ENCODE results near the gene CDH12. TPM values are rescaled to one million over a fixed set of nuclear protein-coding genes. Genes with fewer than 3 reads are reported as not detected.

The CDH12 gene
- total RNA-seq, 2 donors from 2014 or later, result 0.14 to 1.0 TPM

DNA sequence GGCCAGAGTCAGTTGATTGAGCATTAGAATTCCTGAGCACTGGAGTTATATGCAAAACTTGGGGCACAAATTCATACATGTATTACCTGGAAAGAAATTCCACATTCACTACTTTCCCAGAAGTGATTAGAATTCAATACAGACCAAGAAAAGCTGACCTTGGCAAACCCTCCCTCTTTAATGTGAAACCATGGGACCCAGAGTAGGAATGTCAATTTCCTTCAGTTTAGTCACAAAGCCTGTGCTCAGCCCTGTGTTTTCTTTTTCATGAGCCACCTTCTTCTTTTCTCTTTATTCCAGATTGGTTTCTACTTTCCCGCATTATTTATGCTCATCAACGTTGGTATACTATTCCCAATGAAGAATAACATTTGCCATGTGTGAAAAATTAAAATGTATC lies 420.2 kb downstream of the CDH12 start:
- H3K4me1 ChIP-seq (replicated peaks), result no peaks in the 10 kb centered on the region
- no peak overlapping the region for H3K4me3 ChIP-seq
- DNase-seq (ENCODE audit: low spot score), result no peak
- intact Hi-C loops (cut with DNase I), result no loop called here
- no peaks in the 10 kb centered on the region for H3K27me3 ChIP-seq (replicated peaks; ENCODE audit: insufficient read depth)
- H3K36me3 ChIP-seq, result no peaks in the 10 kb centered on the region
- TF ChIP-seq POLR2AphosphoS5 (IDR thresholded peaks at IDR 0.05), result no peak
- no peak overlapping the region for H3K27ac ChIP-seq
- no peaks in the 10 kb centered on the region for H3K9me3 ChIP-seq
- 88% methylated on average over 2 of the region's 2 CpGs for WGBS

DNA sequence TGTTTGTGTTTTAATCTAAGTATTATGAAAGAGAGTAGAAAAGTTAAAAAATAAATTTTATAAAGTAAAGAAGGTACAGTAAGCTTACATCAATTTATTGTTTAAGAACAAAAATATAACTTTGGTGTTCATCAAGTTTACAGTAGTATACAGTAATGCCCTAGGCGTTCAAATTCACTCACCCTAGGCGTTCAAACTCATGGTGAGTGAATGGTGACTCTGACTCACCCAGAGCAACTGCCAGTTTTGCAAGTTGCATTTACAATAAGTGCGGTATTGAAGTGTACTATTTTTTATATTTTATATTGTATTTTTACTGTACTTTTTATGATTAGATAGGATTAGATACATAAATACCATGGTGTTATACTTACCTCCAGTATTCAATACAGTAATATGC lies 421.3 kb downstream of the CDH12 start:
- Histone ChIP-seq H3K4me1 (replicated peaks) (no peaks in the 10 kb centered on the region), H3K4me3 (no peak overlapping the region), H3K27ac (no peak overlapping the region), H3K27me3 (replicated peaks; ENCODE audit: insufficient read depth) (no peaks in the 10 kb centered on the region), H3K36me3 (no peaks in the 10 kb centered on the region), H3K9me3 (no peaks in the 10 kb centered on the region)
- WGBS, result 89% methylated on average over 3 of the region's 3 CpGs
- TF ChIP-seq POLR2A (IDR thresholded peaks at IDR 0.05) (no peak), POLR2AphosphoS5 (IDR thresholded peaks at IDR 0.05) (no peak), CTCF (IDR thresholded peaks at IDR 0.05) (no peak)
- intact Hi-C loops (cut with DNase I), result no loop called here
- DNase-seq (ENCODE audit: low spot score), result no peak

DNA sequence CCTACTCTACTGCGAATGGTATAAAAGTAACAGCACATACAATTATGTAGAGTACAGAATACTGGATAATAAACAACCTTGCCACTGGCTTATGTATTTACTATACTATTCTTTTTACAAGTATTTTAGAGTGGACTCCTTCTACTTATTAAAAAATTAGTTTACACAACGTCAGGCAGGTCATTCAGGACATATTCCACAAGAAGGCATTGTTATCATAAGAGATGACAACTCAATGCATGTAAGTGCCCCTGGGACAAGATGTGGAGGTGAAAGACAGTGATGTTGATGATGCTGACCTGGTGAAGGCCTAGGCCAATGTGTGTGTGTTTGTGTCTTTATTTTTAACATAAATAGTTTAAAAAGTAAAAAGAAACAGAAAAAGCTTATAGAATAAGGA lies 421.7 kb downstream of the CDH12 start:
- H3K27me3 ChIP-seq (replicated peaks; ENCODE audit: insufficient read depth), result no peaks in the 10 kb centered on the region
- intact Hi-C loops (cut with DNase I), result no loop called here
- no peaks in the 10 kb centered on the region for H3K36me3 ChIP-seq
- H3K4me3 ChIP-seq, result no peak overlapping the region
- no peaks in the 10 kb centered on the region for H3K9me3 ChIP-seq
- H3K27ac ChIP-seq, result no peak overlapping the region
- WGBS, result 67% methylated on average over 2 of the region's 2 CpGs
- DNase-seq (ENCODE audit: low spot score), result no peak
- no peaks in the 10 kb centered on the region for H3K4me1 ChIP-seq (replicated peaks)
- TF ChIP-seq CTCF (IDR thresholded peaks at IDR 0.05), result no peak
- TF ChIP-seq POLR2AphosphoS5 (IDR thresholded peaks at IDR 0.05), result no peak
- TF ChIP-seq POLR2A (IDR thresholded peaks at IDR 0.05), result no peak

DNA sequence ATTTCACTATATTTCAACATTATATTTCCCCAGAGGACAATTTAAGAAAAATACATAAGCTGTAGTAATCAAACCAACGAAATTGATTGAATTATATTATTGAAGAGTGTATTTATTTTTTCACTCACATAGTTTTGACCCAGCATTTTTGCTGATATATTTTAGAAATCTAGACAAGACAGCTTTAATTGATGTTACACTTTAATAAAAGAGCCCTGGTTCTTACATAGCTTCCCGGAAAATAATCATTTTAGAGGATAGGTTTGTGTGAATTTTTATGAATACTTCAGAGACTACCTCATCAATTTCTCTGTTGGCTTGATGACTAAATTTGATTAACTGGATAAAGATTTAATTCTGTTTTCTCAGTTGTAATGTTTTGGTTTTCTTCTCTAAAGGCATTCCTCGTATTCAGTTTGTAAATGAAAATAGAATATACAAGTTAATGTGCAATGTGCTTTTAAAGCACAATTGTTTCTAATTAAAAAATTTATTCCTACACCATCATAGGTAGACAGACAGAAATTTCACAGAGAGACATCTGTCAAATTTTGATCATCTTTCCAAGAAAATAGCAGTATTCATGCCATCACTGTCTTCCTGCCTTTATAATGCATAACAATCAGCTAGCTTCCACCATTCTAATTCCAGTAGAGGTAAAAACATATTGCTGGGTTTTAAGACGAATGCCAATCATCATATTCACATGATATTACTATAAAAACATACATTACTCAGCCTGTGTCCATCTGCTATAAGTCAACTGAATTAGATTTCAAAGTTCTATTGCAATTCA lies 441.4 kb downstream of the CDH12 start:
- DNase-seq (ENCODE audit: low spot score), result no peak
- no peaks in the 10 kb centered on the region for H3K27me3 ChIP-seq (replicated peaks; ENCODE audit: insufficient read depth)
- no peaks in the 10 kb centered on the region for H3K36me3 ChIP-seq
- H3K27ac ChIP-seq, result no peak overlapping the region
- H3K4me3 ChIP-seq, result no peak overlapping the region
- WGBS, result 67% methylated on average over 4 of the region's 4 CpGs
- H3K4me1 ChIP-seq (replicated peaks), result no peaks in the 10 kb centered on the region
- no peak for TF ChIP-seq POLR2A (IDR thresholded peaks at IDR 0.05)
- TF ChIP-seq CTCF (IDR thresholded peaks at IDR 0.05), result no peak
- TF ChIP-seq POLR2AphosphoS5 (IDR thresholded peaks at IDR 0.05), result no peak
- intact Hi-C loops (cut with DNase I), result no loop called here
- H3K9me3 ChIP-seq, result no peaks in the 10 kb centered on the region

GRCh38 chr5:22391956-22392355 lies 461.2 kb downstream of the CDH12 start:
- 67% methylated on average over 3 of the region's 3 CpGs for WGBS
- DNase-seq (ENCODE audit: low spot score), result no peak
- no peaks in the 10 kb centered on the region for H3K9me3 ChIP-seq
- no peaks in the 10 kb centered on the region for H3K27me3 ChIP-seq (replicated peaks; ENCODE audit: insufficient read depth)
- H3K27ac ChIP-seq, result no peak overlapping the region
- H3K4me1 ChIP-seq (replicated peaks), result no peaks in the 10 kb centered on the region
- no peaks in the 10 kb centered on the region for H3K36me3 ChIP-seq
- TF ChIP-seq CTCF (IDR thresholded peaks at IDR 0.05) (no peak), POLR2A (IDR thresholded peaks at IDR 0.05) (no peak), POLR2AphosphoS5 (IDR thresholded peaks at IDR 0.05) (no peak)
- H3K4me3 ChIP-seq, result no peak overlapping the region
- intact Hi-C loops (cut with DNase I), result no loop called here
